HCT116 (cell line): Measurements from ENCODE around the gene NOL9. TPM values are rescaled to one million over a fixed set of nuclear protein-coding genes. Genes with fewer than 3 reads are reported as not detected.

ENCODE experiments used
- ATAC-seq: fragments of 200-7000 bp; cut with Tn5 transposase; 2 replicates; pipeline ENCODE4 v1.9.1; 2020; ENCODE audit warnings: mild to moderate bottlenecking, moderate library complexity
- BruUV-seq: library from RNA; stranded (reverse); fragments of 400-500 nt; replicated peaks from 2 replicates; lab custom pipeline; 2021; lab: Mats Ljungman, UMichigan
- CTCF ChIA-PET: fragments of 300-600 bp; sonication (Branson Sonifier 250); formaldehyde crosslinking; loops from one replicate; lab custom pipeline; 2021; ENCODE audit warnings: antibody characterized with exemption; lab: Charles Lee
- POLR2A ChIA-PET: fragments of 300-600, 350-600 bp; sonication (Branson Sonifier 250); formaldehyde crosslinking; loops from one replicate; lab custom pipeline; 2021; ENCODE audit warnings: antibody characterized with exemption; lab: Charles Lee
- RAD21 ChIA-PET, 2 experiments: fragments of 300-600 bp; sonication (Branson Sonifier 250); formaldehyde crosslinking; loops; one replicate each; lab custom pipeline; 2023; ENCODE audit warnings: low total read pairs in 2 of 2; ENCODE audit not compliant: uncharacterized antibody in 2 of 2, unreplicated experiment in 2 of 2, low non-redundant PET in 1 of 2; lab: Charles Lee
- DNase-seq: peaks from one replicate; pipeline ENCODE4 v3.0.0-alpha.2; 2010; ENCODE audit warnings: low read depth, low spot score
- H2AFZ ChIP-seq: fragments of 200-600 bp; shearing (Covaris generic), sonication (generic); 2 replicates; pipeline ENCODE4 v1.6.1; 2017; ENCODE audit warnings: low read depth, mixed run types, mixed read lengths, antibody characterized with exemption, low read length; ENCODE audit not compliant: poor library complexity, severe bottlenecking
- H3K27ac ChIP-seq: 2 replicates; pipeline ENCODE4 v1.5.1; 2012; ENCODE audit warnings: low read depth, low read length
- H3K27me3 ChIP-seq: fragments of 200-600 bp; sonication (generic); 2 replicates; pipeline ENCODE4 v1.6.1; 2016; ENCODE audit warnings: mixed run types, low read length, mixed read lengths; ENCODE audit not compliant: insufficient read depth
- H3K36me3 ChIP-seq, 2 experiments: fragments of 200-500 bp in 1 of 2; fragments of 200-600 bp in 1 of 2; sonication (Bioruptor generic) in 1 of 2; sonication (generic) in 1 of 2; 2 replicates each; pipeline versions ENCODE4 v1.5.1 to v1.6.1; 2014 to 2016; ENCODE audit warnings: low read length in 2 of 2, inconsistent platforms in 1 of 2, mixed read lengths in 1 of 2, mixed run types in 1 of 2; ENCODE audit not compliant: insufficient read depth in 2 of 2, control insufficient read depth in 1 of 2
- H3K4me1 ChIP-seq, 2 experiments: fragments of 200-600 bp in 1 of 2; sonication (generic) in 1 of 2; 2 replicates each; pipeline versions ENCODE4 v1.5.1 to v1.6.1; 2012 to 2017; ENCODE audit warnings: low read length in 2 of 2, inconsistent platforms in 1 of 2, mild to moderate bottlenecking in 1 of 2, mixed read lengths in 1 of 2, mixed run types in 1 of 2, moderate library complexity in 1 of 2; ENCODE audit not compliant: insufficient read depth in 2 of 2, control insufficient read depth in 1 of 2
- H3K4me2 ChIP-seq: fragments of 200-600 bp; sonication (generic); 2 replicates; pipeline ENCODE4 v1.6.1; 2017; ENCODE audit warnings: mixed run types, low read length, mixed read lengths
- H3K4me3 ChIP-seq, 2 experiments: fragments of 200-600 bp in 1 of 2; sonication (generic) in 1 of 2; replicated peaks in 1 of 2; 2 replicates each; pipeline ENCODE4 v1.5.1; 2011 to 2016; ENCODE audit warnings: low read length in 2 of 2, control low read depth in 1 of 2, low read depth in 1 of 2, mild to moderate bottlenecking in 1 of 2, mixed read lengths in 1 of 2, mixed run types in 1 of 2
- H3K79me2 ChIP-seq: fragments of 200-600 bp; sonication (generic); 2 replicates; pipeline ENCODE4 v1.6.1; 2017; ENCODE audit warnings: mild to moderate bottlenecking, mixed run types, low read length, moderate library complexity, mixed read lengths; ENCODE audit not compliant: insufficient read depth
- H3K9ac ChIP-seq: fragments of 200-600 bp; sonication (generic); 2 replicates; pipeline ENCODE4 v1.6.1; 2016; ENCODE audit warnings: low read length, mixed read lengths
- H3K9me2 ChIP-seq: fragments of 200-600 bp; sonication (generic), shearing (Covaris generic); 2 replicates; pipeline ENCODE4 v1.6.1; 2017; ENCODE audit warnings: mixed run types, mild to moderate bottlenecking, moderate library complexity; ENCODE audit not compliant: insufficient read depth
- H3K9me3 ChIP-seq, 2 experiments: fragments of 200-500 bp in 1 of 2; fragments of 200-600 bp in 1 of 2; sonication (Bioruptor generic) in 1 of 2; sonication (generic) in 1 of 2; 2 replicates each; pipeline ENCODE4 v1.6.1; 2014 to 2017; ENCODE audit warnings: low read length in 2 of 2, mixed read lengths in 2 of 2, inconsistent platforms in 1 of 2, low read depth in 1 of 2, mild to moderate bottlenecking in 1 of 2, mixed run types in 1 of 2, moderate library complexity in 1 of 2; ENCODE audit not compliant: control insufficient read depth in 1 of 2, insufficient read depth in 1 of 2
- H4K20me1 ChIP-seq: fragments of 200-600 bp; sonication (generic), shearing (Covaris generic); 2 replicates; pipeline ENCODE4 v1.6.1; 2017; ENCODE audit warnings: mixed run types, mild to moderate bottlenecking, moderate library complexity; ENCODE audit not compliant: insufficient read depth
- CBX3 ChIP-seq: IDR thresholded peaks from 2 replicates; pipeline ENCODE4 v1.6.1; 2012; ENCODE audit warnings: low read depth
- CEBPB ChIP-seq: IDR thresholded peaks from 2 replicates; pipeline ENCODE4 v1.6.1; 2012; ENCODE audit warnings: low read depth
- EGR1 ChIP-seq: IDR thresholded peaks from 2 replicates; pipeline ENCODE4 v1.6.1; 2012; ENCODE audit warnings: low read depth
- ELF1 ChIP-seq: IDR thresholded peaks from 2 replicates; pipeline ENCODE4 v1.6.1; 2012; ENCODE audit warnings: low read depth, borderline replicate concordance
- EZH2phosphoT487 ChIP-seq: fragments of 200-600 bp; IDR thresholded peaks from 2 replicates; pipeline ENCODE4 v1.6.1; 2018; ENCODE audit warnings: antibody characterized with exemption, borderline replicate concordance
- JUND ChIP-seq: IDR thresholded peaks from 2 replicates; pipeline ENCODE4 v1.6.1; 2012
- SIN3A ChIP-seq: IDR thresholded peaks from 2 replicates; pipeline ENCODE4 v1.6.1; 2012; ENCODE audit warnings: low read depth
- SP1 ChIP-seq: IDR thresholded peaks from 2 replicates; pipeline ENCODE4 v1.6.1; 2012; ENCODE audit warnings: low read depth
- SRF ChIP-seq: IDR thresholded peaks from 2 replicates; pipeline ENCODE4 v1.6.1; 2012; ENCODE audit warnings: low read depth
- TCF7L2 ChIP-seq: IDR thresholded peaks from 2 replicates; pipeline ENCODE4 v1.7.0; 2011; ENCODE audit warnings: borderline replicate concordance, inconsistent platforms; ENCODE audit not compliant: insufficient read depth, insufficient read length; ENCODE audit errors: extremely low read depth
- intact Hi-C: fragments of 100-400 bp; cut with micrococcal nuclease; formaldehyde crosslinking; loops from 2 replicates; pipeline ENCODE4 v1.10.0; 2022
- total RNA-seq: library from RNA; stranded (reverse); gene quantifications from one replicate; pipeline ENCODE4 v1.2.1, GENCODE V29; 2021; ENCODE audit not compliant: unreplicated experiment
- TF ChIP-seq, protein P1 (sequence below): IDR thresholded peaks from 2 replicates; pipeline ENCODE4 v1.6.1; 2012
- TF ChIP-seq, protein P2 (sequence below): IDR thresholded peaks from 2 replicates; pipeline ENCODE4 v1.6.1; 2011; ENCODE audit warnings: mild to moderate bottlenecking, low read length, moderate library complexity; ENCODE audit not compliant: insufficient replicate concordance; ENCODE audit errors: extremely low read depth
- TF ChIP-seq, protein P3 (sequence below), 3 experiments: fragments of 200-600 bp in 1 of 3; sonication (generic) in 1 of 3; IDR thresholded peaks in 2 of 3; conservative IDR thresholded peaks in 1 of 3; 2 replicates each; pipeline ENCODE4 v1.5.1; 2012 to 2017; ENCODE audit warnings: low read depth in 2 of 3, low read length in 2 of 3, antibody characterized with exemption in 1 of 3, borderline replicate concordance in 1 of 3, control low read depth in 1 of 3, mild to moderate bottlenecking in 1 of 3, mixed read lengths in 1 of 3, mixed run types in 1 of 3, moderate library complexity in 1 of 3; ENCODE audit not compliant: insufficient read depth in 1 of 3
- TF ChIP-seq, protein P4 (sequence below): IDR thresholded peaks from 2 replicates; pipeline ENCODE4 v1.6.1; 2012

Gene NOL9
- total RNA-seq, 1 experiment from 2014 or later: 46.4 TPM

DNA sequence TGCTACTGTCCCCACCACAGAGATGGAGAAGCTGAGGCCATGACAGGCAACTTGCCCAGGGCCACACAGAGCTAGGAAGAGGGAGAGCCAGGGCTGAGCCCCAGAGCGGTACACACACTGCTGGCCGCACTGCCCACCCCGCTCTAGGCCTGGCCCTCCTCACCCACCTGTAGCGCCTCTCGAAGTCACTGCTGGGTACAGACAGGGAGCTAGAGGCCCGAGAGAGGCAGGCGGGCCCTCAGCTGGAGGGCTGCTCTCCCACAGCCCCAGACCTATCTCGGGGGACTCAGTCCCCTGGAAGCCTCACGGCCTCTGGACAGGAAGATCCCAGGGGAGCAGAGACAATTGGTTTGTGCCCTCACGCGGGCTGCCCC, 45.5 kb downstream of the NOL9 start:
- no TSS peak for BruUV-seq
- Histone ChIP-seq H3K36me3 (no peaks in the 10 kb centered on the region), H3K9me2 (no peaks in the 10 kb centered on the region), H4K20me1 (no peaks in the 10 kb centered on the region), H3K79me2 (no peaks in the 10 kb centered on the region), H3K4me1 (no peaks in the 10 kb centered on the region), H3K9ac (no peak overlapping the region), H3K4me3 (no peak overlapping the region), H3K27ac (no peak overlapping the region), H3K27me3 (no peaks in the 10 kb centered on the region), H3K4me2 (no peak overlapping the region), H3K9me3 (no peaks in the 10 kb centered on the region), H2AFZ (no peak overlapping the region)
- ChIA-PET POLR2A (no interaction called here), RAD21 (no interaction called here), CTCF (no interaction called here)
- no peak for ATAC-seq
- intact Hi-C loops: no loop called here
- TF ChIP-seq, protein P1, sequence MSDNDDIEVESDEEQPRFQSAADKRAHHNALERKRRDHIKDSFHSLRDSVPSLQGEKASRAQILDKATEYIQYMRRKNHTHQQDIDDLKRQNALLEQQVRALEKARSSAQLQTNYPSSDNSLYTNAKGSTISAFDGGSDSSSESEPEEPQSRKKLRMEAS: no peak
- no peak for TF ChIP-seq CBX3
- DNase-seq: no peak

DNA sequence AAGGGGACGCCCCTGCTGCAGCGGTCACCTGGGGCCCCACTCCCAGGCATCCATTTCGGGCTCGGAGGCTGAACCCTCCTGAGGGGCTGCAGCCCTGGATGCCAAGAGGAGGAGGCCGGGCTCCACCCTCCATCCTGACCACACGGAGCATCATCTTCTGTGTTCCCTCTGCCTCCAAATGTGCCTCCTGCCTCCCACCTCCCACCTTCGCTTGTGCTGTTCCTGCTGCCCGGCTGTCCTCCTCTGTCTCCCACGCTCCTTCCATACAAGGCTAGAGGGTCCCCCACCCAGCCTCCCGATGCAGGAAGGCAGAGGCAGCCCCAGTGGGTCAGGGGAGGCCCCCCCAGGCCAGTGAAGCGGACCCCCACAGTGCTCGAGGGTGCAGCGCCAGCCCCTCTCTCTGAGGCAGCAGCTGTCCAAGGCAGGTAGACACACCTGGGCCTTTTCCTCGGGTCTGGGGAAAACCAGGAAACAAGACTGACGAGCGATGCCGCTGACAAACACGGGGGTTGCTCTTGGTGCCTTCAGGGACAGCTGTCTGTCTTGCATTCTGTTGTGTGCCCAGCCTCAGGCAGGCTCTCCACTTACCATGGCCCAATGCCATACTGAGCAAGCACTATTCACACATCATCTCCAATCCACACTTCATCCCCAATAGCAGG, 46.0 kb downstream of the NOL9 start:
- intact Hi-C loops: no loop called here
- no TSS peak for BruUV-seq
- no peaks in the 10 kb centered on the region for H3K4me1 ChIP-seq
- POLR2A ChIA-PET: no interaction called here
- H3K9me2 ChIP-seq: no peaks in the 10 kb centered on the region
- H3K4me3 ChIP-seq: no peak overlapping the region
- no peaks in the 10 kb centered on the region for H3K79me2 ChIP-seq
- ATAC-seq (no peak), DNase-seq (no peak)
- RAD21 ChIA-PET: no interaction called here
- no peaks in the 10 kb centered on the region for H3K36me3 ChIP-seq
- no peak overlapping the region for H3K4me2 ChIP-seq
- CTCF ChIA-PET: no interaction called here
- H3K9ac ChIP-seq: no peak overlapping the region
- H3K27ac ChIP-seq: no peak overlapping the region
- TF ChIP-seq, protein P1: no peak
- TF ChIP-seq CEBPB (no peak), EGR1 (no peak), SP1 (no peak), SRF (no peak), SIN3A (no peak), JUND (no peak), EZH2phosphoT487 (no peak), ELF1 (no peak), TCF7L2 (no peak)
- TF ChIP-seq, protein P2, sequence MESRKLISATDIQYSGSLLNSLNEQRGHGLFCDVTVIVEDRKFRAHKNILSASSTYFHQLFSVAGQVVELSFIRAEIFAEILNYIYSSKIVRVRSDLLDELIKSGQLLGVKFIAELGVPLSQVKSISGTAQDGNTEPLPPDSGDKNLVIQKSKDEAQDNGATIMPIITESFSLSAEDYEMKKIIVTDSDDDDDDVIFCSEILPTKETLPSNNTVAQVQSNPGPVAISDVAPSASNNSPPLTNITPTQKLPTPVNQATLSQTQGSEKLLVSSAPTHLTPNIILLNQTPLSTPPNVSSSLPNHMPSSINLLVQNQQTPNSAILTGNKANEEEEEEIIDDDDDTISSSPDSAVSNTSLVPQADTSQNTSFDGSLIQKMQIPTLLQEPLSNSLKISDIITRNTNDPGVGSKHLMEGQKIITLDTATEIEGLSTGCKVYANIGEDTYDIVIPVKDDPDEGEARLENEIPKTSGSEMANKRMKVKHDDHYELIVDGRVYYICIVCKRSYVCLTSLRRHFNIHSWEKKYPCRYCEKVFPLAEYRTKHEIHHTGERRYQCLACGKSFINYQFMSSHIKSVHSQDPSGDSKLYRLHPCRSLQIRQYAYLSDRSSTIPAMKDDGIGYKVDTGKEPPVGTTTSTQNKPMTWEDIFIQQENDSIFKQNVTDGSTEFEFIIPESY: no peak
- TF ChIP-seq, protein P3, sequence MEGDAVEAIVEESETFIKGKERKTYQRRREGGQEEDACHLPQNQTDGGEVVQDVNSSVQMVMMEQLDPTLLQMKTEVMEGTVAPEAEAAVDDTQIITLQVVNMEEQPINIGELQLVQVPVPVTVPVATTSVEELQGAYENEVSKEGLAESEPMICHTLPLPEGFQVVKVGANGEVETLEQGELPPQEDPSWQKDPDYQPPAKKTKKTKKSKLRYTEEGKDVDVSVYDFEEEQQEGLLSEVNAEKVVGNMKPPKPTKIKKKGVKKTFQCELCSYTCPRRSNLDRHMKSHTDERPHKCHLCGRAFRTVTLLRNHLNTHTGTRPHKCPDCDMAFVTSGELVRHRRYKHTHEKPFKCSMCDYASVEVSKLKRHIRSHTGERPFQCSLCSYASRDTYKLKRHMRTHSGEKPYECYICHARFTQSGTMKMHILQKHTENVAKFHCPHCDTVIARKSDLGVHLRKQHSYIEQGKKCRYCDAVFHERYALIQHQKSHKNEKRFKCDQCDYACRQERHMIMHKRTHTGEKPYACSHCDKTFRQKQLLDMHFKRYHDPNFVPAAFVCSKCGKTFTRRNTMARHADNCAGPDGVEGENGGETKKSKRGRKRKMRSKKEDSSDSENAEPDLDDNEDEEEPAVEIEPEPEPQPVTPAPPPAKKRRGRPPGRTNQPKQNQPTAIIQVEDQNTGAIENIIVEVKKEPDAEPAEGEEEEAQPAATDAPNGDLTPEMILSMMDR (IDR thresholded peaks at IDR 0.05 in 2 of 3, conservative IDR thresholded peaks at IDR 0.05 in 1 of 3; ENCODE audit: borderline replicate concordance in 1 of 3, insufficient read depth in 1 of 3, low read depth in 2 of 3, low read length in 2 of 3): no peak
- TF ChIP-seq, protein P4, sequence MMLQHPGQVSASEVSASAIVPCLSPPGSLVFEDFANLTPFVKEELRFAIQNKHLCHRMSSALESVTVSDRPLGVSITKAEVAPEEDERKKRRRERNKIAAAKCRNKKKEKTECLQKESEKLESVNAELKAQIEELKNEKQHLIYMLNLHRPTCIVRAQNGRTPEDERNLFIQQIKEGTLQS: no peak
- no peaks in the 10 kb centered on the region for H3K9me3 ChIP-seq
- no peak overlapping the region for H2AFZ ChIP-seq
- H4K20me1 ChIP-seq: no peaks in the 10 kb centered on the region
- no peaks in the 10 kb centered on the region for H3K27me3 ChIP-seq
